HepG2 (cell line): ENCODE results near the gene GPS2. TPM values are rescaled to one million over a fixed set of nuclear protein-coding genes. Genes with fewer than 3 reads are reported as not detected.
A peak's percentile ranks its signal among the peaks of the same experiment; 100 is the strongest.

Source experiments
- ARHGAP35 ChIP-seq: sonication (generic); formaldehyde crosslinking; IDR thresholded peaks from 2 replicates; pipeline ENCODE4 v1.9.0; 2022; ENCODE audit warnings: mild to moderate bottlenecking, inconsistent platforms, moderate library complexity, missing genetic modification reagents, borderline replicate concordance
- FLYWCH1 ChIP-seq: sonication (generic); formaldehyde crosslinking; IDR thresholded peaks from 2 replicates; pipeline ENCODE4 v1.8.1; 2023; ENCODE audit warnings: mild to moderate bottlenecking, missing genetic modification reagents
- GFI1 ChIP-seq: sonication (generic); formaldehyde crosslinking; IDR thresholded peaks from 2 replicates; pipeline ENCODE4 v1.5.0; 2020; ENCODE audit warnings: missing genetic modification reagents, mild to moderate bottlenecking, borderline replicate concordance
- PLRG1 ChIP-seq: fragments of 450-650 bp; conservative IDR thresholded peaks from 2 replicates; pipeline ENCODE4 v1.6.1; 2016
- RBFOX2 ChIP-seq: fragments of 200-400 bp; formaldehyde crosslinking; IDR thresholded peaks from 2 replicates; pipeline ENCODE4 v1.6.1; 2017; ENCODE audit warnings: low read depth, mild to moderate bottlenecking, low read length
- SP5 ChIP-seq: IDR thresholded peaks from 2 replicates; pipeline ENCODE4 v1.6.1; 2016; ENCODE audit warnings: low read depth, borderline replicate concordance
- ZKSCAN8 ChIP-seq: IDR thresholded peaks from 2 replicates; pipeline ENCODE4 v1.6.1; 2016; ENCODE audit warnings: borderline replicate concordance, missing genetic modification reagents, missing compliant biosample characterization
- ZNF569 ChIP-seq: sonication (generic); formaldehyde crosslinking; IDR thresholded peaks from 2 replicates; pipeline ENCODE4 v1.5.0; 2020; ENCODE audit warnings: mild to moderate bottlenecking, missing genetic modification reagents, moderate library complexity, borderline replicate concordance
- ZNF589 ChIP-seq: sonication (generic); formaldehyde crosslinking; conservative IDR thresholded peaks from 2 replicates; pipeline ENCODE4 v1.8.0; 2022; ENCODE audit warnings: mild to moderate bottlenecking, moderate library complexity, missing genetic modification reagents
- ZNF761 ChIP-seq: sonication (generic); formaldehyde crosslinking; conservative IDR thresholded peaks from 2 replicates; pipeline ENCODE4 v1.4.0; 2020; ENCODE audit warnings: mild to moderate bottlenecking, missing genetic modification reagents
- ZNF766 ChIP-seq: sonication (generic); formaldehyde crosslinking; IDR thresholded peaks from 2 replicates; pipeline ENCODE4 v1.5.0; 2020; ENCODE audit warnings: missing genetic modification reagents, borderline replicate concordance
- ZSCAN22 ChIP-seq: sonication (generic); formaldehyde crosslinking; IDR thresholded peaks from 2 replicates; pipeline ENCODE4 v1.4.0; 2020; ENCODE audit warnings: mild to moderate bottlenecking, missing genetic modification reagents
- polyA plus RNA-seq, 8 experiments: library from polyadenylated mRNA; depleted of rRNA in 3 of 8; stranded (reverse) in 7 of 8; unstranded in 1 of 8; fragments of >200 nt; fragmentation: Illumina TruSeq in 4 of 8; extraction: Trizol in 4 of 8; gene quantifications; 2 replicates each; pipeline versions ENCODE4 v1.2.1 to v1.2.3, GENCODE V29; 2011 to 2016; ENCODE audit warnings: low read depth in 4 of 8, missing spikeins in 1 of 8, mixed read lengths in 1 of 8; ENCODE audit not compliant: insufficient read depth in 1 of 8
- total RNA-seq, 5 experiments: library from RNA; depleted of rRNA; stranded (reverse); fragments of >200 nt; fragmentation: Illumina TruSeq; extraction: Trizol; gene quantifications; 2 replicates each; pipeline ENCODE4 v1.2.3, GENCODE V29; 2016; ENCODE audit warnings: low read depth in 1 of 5
- TF ChIP-seq, protein P1 (sequence below): sonication (generic); formaldehyde crosslinking; IDR thresholded peaks from one replicate; pipeline ENCODE4 v1.5.1; 2020; ENCODE audit warnings: mild to moderate bottlenecking, missing genetic modification reagents; ENCODE audit errors: not compliant biosample characterization
- TF ChIP-seq, protein P2 (sequence below): sonication (generic); formaldehyde crosslinking; conservative IDR thresholded peaks from 2 replicates; pipeline ENCODE4 v1.8.0; 2022; ENCODE audit warnings: low read depth, missing genetic modification reagents
- TF ChIP-seq, protein P3 (sequence below): sonication (generic); formaldehyde crosslinking; IDR thresholded peaks from 2 replicates; pipeline ENCODE4 v1.4.0; 2020; ENCODE audit warnings: missing genetic modification reagents

The GPS2 gene
- total and polyA plus RNA-seq, 2 of the 13 experiments (the other 11 are each of a cell fraction or from before 2014, with no cell fraction given), result 58.0 to 59.4 TPM

DNA sequence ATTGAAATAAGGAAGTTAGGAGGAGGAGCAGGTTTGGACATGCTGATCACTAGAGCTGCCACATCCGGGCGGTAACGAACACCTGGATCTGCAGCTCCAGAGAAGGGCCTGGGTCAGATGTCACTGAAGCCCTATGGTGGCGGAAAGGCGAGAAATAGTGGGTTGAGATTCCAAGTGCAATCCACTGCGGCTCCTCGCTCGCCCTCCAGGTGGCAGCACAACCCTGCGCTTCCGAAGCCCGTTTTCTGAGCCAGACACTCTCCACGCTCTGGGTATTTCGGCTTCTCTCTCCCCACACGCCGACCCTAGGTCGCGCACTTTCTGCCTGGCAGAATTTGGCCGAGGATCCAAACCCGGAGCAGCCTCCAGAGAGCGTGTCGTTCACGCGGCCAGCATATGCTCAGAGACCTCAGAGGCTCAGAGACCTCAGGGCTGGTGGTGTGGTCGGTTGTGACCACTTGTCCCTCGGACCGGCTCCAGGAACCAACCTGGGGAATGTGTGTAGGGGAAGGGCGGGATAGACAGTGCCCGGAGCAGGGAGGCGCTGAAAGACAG lies 34.6 kb downstream of the GPS2 start (continued):
- TF ChIP-seq, protein P1, sequence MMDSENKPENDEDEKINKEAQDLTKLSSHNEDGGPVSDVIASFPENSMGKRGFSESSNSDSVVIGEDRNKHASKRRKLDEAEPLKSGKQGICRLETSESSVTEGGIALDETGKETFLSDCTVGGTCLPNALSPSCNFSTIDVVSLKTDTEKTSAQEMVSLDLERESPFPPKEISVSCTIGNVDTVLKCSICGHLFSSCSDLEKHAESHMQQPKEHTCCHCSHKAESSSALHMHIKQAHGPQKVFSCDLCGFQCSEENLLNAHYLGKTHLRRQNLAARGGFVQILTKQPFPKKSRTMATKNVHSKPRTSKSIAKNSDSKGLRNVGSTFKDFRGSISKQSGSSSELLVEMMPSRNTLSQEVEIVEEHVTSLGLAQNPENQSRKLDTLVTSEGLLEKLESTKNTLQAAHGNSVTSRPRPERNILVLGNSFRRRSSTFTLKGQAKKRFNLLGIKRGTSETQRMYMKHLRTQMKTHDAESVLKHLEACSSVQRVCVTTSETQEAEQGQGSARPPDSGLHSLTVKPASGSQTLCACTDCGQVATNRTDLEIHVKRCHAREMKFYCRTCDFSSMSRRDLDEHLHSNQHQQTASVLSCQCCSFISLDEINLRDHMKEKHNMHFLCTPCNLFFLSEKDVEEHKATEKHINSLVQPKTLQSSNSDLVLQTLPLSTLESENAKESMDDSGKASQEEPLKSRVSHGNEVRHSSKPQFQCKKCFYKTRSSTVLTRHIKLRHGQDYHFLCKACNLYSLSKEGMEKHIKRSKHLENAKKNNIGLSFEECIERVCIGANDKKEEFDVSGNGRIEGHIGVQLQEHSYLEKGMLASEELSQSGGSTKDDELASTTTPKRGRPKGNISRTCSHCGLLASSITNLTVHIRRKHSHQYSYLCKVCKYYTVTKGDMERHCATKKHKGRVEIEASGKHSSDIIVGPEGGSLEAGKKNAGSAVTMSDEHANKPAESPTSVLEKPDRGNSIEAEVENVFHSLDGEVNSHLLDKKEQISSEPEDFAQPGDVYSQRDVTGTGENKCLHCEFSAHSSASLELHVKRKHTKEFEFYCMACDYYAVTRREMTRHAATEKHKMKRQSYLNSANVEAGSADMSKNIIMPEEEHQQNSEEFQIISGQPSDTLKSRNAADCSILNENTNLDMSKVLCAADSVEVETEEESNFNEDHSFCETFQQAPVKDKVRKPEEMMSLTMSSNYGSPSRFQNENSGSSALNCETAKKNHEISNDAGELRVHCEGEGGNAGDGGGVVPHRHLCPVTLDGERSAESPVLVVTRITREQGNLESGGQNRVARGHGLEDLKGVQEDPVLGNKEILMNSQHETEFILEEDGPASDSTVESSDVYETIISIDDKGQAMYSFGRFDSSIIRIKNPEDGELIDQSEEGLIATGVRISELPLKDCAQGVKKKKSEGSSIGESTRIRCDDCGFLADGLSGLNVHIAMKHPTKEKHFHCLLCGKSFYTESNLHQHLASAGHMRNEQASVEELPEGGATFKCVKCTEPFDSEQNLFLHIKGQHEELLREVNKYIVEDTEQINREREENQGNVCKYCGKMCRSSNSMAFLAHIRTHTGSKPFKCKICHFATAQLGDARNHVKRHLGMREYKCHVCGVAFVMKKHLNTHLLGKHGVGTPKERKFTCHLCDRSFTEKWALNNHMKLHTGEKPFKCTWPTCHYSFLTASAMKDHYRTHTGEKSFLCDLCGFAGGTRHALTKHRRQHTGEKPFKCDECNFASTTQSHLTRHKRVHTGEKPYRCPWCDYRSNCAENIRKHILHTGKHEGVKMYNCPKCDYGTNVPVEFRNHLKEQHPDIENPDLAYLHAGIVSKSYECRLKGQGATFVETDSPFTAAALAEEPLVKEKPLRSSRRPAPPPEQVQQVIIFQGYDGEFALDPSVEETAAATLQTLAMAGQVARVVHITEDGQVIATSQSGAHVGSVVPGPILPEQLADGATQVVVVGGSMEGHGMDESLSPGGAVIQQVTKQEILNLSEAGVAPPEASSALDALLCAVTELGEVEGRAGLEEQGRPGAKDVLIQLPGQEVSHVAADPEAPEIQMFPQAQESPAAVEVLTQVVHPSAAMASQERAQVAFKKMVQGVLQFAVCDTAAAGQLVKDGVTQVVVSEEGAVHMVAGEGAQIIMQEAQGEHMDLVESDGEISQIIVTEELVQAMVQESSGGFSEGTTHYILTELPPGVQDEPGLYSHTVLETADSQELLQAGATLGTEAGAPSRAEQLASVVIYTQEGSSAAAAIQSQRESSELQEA (CRISPR knock-in tag), result no peak
- TF ChIP-seq ZNF766 (CRISPR knock-in tag) (no peak), GFI1 (no peak), FLYWCH1 (CRISPR knock-in tag) (no peak), ZNF761 (peak; percentile 64; the same call in 1 of the 2 replicates), RBFOX2 (no peak), ZNF569 (CRISPR knock-in tag) (no peak), ARHGAP35 (no peak), SP5 (CRISPR knock-in tag) (no peak), PLRG1 (no peak), ZNF589 (no peak), ZSCAN22 (CRISPR knock-in tag) (no peak), ZKSCAN8 (CRISPR knock-in tag) (no peak)
- TF ChIP-seq, protein P2, sequence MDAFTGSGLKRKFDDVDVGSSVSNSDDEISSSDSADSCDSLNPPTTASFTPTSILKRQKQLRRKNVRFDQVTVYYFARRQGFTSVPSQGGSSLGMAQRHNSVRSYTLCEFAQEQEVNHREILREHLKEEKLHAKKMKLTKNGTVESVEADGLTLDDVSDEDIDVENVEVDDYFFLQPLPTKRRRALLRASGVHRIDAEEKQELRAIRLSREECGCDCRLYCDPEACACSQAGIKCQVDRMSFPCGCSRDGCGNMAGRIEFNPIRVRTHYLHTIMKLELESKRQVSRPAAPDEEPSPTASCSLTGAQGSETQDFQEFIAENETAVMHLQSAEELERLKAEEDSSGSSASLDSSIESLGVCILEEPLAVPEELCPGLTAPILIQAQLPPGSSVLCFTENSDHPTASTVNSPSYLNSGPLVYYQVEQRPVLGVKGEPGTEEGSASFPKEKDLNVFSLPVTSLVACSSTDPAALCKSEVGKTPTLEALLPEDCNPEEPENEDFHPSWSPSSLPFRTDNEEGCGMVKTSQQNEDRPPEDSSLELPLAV (CRISPR knock-in tag), result no peak
- TF ChIP-seq, protein P3, sequence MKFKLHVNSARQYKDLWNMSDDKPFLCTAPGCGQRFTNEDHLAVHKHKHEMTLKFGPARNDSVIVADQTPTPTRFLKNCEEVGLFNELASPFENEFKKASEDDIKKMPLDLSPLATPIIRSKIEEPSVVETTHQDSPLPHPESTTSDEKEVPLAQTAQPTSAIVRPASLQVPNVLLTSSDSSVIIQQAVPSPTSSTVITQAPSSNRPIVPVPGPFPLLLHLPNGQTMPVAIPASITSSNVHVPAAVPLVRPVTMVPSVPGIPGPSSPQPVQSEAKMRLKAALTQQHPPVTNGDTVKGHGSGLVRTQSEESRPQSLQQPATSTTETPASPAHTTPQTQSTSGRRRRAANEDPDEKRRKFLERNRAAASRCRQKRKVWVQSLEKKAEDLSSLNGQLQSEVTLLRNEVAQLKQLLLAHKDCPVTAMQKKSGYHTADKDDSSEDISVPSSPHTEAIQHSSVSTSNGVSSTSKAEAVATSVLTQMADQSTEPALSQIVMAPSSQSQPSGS (CRISPR knock-in tag), result peak; percentile 18; the same call in 1 of the 2 replicates
